ENCODE results near the gene SLN.

SLN gene

DNA sequence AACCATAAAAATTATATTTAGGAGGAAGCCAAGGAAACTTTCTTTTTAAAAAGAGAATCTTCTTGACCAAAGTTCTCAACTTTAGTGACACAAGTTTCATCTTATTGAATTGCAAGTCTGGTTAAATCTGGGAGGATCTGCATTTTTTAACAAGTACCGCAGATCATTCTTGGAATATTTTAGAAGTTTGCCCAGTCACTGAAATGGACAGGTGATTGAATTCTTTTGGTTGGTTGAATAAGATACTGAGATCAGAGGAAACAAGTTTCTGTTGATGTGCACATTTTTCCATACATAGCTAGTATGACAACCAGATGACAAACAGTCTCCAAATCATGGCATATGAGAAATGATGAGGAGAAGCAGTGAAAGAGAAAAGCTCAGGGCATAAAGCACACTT lies 50.2 kb downstream of the SLN start:
- Histone ChIP-seq H3K9me3 (no peaks in the 10 kb centered on the region), H3K36me3 (no peaks in the 10 kb centered on the region), H3K27me3 (peaks cover 0 to 3% of the 10 kb centered on the region in 2 donors), H3K4me1 (no peaks in the 10 kb centered on the region), H3K4me3 (no peak overlapping the region), H3K27ac (no peak overlapping the region)
- intact Hi-C loops (cut with DNase I; ENCODE audit: low total_unique reads) = no loop called here
- TF ChIP-seq, protein P1, sequence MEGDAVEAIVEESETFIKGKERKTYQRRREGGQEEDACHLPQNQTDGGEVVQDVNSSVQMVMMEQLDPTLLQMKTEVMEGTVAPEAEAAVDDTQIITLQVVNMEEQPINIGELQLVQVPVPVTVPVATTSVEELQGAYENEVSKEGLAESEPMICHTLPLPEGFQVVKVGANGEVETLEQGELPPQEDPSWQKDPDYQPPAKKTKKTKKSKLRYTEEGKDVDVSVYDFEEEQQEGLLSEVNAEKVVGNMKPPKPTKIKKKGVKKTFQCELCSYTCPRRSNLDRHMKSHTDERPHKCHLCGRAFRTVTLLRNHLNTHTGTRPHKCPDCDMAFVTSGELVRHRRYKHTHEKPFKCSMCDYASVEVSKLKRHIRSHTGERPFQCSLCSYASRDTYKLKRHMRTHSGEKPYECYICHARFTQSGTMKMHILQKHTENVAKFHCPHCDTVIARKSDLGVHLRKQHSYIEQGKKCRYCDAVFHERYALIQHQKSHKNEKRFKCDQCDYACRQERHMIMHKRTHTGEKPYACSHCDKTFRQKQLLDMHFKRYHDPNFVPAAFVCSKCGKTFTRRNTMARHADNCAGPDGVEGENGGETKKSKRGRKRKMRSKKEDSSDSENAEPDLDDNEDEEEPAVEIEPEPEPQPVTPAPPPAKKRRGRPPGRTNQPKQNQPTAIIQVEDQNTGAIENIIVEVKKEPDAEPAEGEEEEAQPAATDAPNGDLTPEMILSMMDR (IDR thresholded peaks at IDR 0.05) = no peak
- DNase-seq = no peak

DNA sequence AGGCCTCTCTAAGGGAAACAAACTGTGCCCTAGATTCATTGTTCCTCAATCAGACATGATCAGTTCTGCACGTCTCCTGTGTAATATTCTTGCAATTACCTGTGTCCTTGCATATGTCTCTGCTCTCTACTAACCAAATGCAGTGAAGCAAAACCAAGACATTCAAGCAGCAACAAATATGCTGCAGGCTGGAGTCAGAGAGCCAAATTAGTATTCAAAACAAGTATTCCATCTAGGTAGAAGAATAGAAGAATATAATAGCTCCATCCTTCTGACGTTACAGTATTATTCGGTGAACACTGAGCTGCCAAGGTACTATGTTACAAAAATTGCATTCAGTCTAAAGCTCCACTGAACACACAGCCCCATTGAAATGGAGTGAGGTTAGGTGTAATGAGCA lies 51.8 kb downstream of the SLN start:
- H3K27me3 ChIP-seq = peaks cover 0 to 3% of the 10 kb centered on the region in 2 donors
- intact Hi-C loops (cut with DNase I; ENCODE audit: low total_unique reads) = no loop called here
- no peak for DNase-seq
- no peak overlapping the region for H3K4me3 ChIP-seq
- no peaks in the 10 kb centered on the region for H3K4me1 ChIP-seq
- no peaks in the 10 kb centered on the region for H3K36me3 ChIP-seq
- no peak overlapping the region for H3K27ac ChIP-seq
- no peaks in the 10 kb centered on the region for H3K9me3 ChIP-seq
- TF ChIP-seq, protein P1 (IDR thresholded peaks at IDR 0.05) = no peak

DNA sequence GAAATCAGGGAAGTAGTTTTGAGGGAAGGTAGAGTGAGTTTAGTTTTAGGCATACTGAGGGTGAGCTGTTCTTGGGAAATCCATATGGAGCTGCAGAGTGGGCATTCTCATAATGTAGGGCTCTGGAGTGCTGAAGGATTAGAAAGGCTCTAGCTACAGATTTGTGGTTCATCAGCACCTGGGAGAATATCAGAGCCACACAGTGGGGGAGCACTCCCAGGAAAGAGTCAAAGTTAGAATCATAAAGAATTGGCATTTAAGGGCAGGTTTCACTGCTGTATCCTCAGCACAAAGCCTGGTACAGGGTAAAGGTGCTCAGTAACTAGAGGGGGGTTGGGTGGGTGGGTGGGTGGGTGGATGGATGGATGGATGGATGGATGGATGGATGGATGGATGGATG lies 52.5 kb downstream of the SLN start:
- intact Hi-C loops (cut with DNase I; ENCODE audit: low total_unique reads) = no loop called here
- H3K4me3 ChIP-seq = no peak overlapping the region
- no peaks in the 10 kb centered on the region for H3K9me3 ChIP-seq
- DNase-seq = no peak
- peaks cover 0 to 3% of the 10 kb centered on the region in 2 donors for H3K27me3 ChIP-seq
- H3K27ac ChIP-seq = no peak overlapping the region
- no peaks in the 10 kb centered on the region for H3K4me1 ChIP-seq
- no peaks in the 10 kb centered on the region for H3K36me3 ChIP-seq
- TF ChIP-seq, protein P1 (IDR thresholded peaks at IDR 0.05) = no peak

Measured in tibial artery (tissue), 4 donors.